Fibroblast of skin of back (primary cell): ENCODE results near the gene CADPS2.

Experiments
- DNase-seq: peaks from one replicate; pipeline ENCODE4 v3.0.0-alpha.2; 2013

The CADPS2 gene

GRCh38 chr7:122344303-122344620 is 542.0 kb downstream of the CADPS2 start:
- DNase-seq: no peak

- no peak for DNase-seq
Measured at GRCh38 chr7:122343601-122344302, 542.5 kb downstream of the CADPS2 start.

DNA sequence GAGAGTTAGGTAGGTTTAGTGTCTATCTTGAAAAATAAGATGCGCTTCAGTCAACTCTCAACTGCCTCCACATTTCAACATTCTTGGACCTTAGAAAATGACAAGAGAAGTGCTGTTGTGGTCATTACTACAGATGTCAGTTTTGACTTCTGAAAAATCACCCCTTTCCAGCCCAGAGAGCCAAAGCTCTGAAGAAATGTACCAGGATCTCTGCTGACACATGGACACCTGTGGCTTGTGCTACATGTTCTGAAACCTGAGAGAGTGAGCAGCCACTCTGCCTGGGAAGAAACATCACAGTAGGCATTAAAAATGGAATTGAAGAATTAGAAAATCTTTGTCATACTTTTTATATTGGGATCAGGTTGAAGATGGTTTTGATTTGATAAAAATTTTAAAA is 545.8 kb downstream of the CADPS2 start:
- no peak for DNase-seq

DNA sequence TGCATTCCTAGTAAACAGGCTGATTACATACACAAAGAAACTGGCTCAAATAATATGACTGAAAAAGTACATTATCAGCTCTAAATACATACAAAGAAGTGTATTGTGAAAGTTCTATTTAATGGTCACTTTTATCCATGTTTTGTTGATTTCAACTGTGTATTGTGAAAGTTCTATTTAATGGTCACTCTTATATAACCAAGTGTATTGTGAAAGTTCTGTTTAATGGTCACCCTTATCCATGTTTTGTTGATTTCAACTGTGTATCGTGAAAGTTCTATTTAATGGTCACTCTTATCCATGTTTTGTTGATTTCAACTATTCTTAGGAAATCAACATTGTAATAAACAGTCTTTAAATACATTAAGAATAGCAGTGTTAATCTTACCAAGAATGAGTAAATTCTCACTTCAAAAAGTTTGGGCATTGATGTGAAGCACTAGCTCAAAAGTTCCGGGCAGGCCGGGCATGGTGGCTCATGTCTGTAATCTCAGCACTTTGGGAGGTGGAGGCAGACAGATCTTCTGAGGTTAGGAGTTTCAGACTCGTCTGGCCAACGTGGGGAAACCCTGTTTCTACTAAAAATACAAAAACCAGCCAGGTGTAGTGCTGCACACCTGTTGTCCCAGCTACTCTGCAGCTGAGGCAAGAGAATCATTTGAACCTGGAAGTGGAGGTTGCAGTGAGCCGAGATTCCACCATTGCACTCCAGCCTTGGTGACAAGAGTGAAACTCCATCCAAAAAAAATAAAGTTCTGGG is 546.9 kb downstream of the CADPS2 start:
- DNase-seq: no peak

GRCh38 chr7:122337011-122337410 is 549.2 kb downstream of the CADPS2 start:
- DNase-seq: no peak

DNA sequence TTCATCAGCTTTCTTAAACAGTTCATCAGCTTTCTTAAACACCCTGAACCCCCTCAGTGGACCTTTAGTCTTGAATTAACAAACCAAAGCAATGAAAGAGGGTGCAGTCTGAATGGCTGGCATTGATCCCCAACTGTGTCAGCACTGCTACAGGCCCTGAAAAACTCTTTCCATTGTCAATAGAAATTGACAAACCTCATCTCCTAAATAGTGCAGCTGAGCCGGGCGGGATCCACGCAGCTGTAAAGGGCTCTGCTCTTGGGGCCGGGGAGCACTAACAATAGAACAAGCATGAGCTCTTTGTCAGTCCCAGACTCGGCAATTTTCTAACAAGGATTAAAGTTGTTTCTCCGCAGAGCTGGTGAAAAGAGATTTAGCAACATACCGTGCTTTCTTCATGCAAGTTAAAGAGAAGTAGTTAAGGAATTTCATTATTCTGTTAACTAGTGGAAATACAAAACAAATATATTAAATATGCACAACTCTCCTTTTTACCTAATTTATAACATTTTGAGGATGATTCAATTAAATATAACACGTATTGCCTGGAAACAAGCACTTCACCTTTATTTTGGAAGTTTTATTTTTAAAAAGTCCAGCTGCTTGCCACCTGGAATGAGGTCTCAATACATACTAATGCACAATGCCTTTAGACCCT is 557.0 kb downstream of the CADPS2 start:
- no peak for DNase-seq

GRCh38 chr7:122327969-122328368 is 558.3 kb downstream of the CADPS2 start:
- no peak for DNase-seq

GRCh38 chr7:122316467-122317388 is 569.5 kb downstream of the CADPS2 start:
- DNase-seq: no peak

DNA sequence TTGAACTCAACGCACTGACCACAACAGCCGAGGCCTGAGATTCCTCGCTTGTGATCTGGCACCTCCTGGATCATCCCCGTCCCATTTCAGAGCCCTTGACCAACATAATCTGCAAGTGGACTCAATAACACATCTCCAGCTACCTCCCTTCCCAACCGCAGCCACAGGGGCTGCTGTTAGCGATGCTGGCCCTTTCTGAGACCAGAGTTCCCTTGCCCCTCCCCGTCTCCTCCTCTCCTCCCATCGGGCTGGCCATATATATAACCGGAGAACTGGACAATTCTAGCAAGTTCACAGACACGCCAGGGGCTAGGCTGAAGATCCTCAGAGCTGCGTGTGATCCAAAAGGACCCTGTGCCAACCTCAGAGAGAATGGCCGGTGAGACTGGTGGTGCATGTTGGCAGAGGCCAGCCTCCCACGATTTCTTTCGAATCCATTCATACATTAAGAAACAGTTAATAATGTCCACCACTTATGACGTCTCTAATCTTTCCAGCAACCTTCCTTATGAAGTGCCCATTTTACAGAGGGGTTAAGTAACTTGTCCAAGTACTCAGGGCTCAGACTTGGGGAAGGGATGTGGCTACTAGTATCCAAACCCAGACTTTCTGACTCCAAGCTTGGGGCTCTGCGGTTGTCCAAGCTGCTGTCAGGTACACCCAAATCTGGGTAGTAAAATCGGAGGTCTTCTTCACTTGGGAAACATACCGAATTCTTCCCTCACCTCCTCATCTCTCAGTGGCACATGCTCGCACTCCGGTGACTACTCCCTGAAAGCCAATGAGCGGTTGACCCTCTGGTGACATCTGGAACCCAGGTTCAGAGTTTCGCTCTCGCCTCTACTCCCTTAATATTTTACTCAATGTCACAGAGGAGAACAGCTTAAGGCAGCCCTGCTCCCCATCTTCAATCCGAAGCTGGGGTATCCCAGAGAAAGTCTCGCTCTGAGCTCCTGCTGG is 570.5 kb downstream of the CADPS2 start:
- DNase-seq: no peak

- no peak for DNase-seq
Measured at GRCh38 chr7:122314284-122314683, 572.0 kb downstream of the CADPS2 start.

DNA sequence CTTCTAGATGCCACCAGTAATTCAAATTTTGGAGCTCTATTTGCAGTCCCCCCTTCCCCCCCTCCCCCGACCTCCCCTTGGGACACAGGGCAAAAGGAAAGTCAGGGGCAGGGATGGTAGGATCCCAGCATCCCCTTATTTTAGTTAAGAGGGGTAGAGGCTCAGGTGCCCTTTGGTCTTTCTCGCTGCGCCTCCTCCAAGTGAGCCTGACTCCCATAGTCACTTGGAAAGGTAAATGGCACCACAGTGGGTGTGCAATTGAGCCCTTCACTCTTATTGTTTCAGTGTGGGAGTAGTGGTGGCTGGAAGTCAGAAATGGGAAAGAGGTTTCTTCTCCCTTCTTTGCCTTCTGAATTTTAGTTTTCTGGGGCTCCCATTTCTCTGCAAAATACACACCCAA is 573.5 kb downstream of the CADPS2 start:
- DNase-seq: no peak

DNA sequence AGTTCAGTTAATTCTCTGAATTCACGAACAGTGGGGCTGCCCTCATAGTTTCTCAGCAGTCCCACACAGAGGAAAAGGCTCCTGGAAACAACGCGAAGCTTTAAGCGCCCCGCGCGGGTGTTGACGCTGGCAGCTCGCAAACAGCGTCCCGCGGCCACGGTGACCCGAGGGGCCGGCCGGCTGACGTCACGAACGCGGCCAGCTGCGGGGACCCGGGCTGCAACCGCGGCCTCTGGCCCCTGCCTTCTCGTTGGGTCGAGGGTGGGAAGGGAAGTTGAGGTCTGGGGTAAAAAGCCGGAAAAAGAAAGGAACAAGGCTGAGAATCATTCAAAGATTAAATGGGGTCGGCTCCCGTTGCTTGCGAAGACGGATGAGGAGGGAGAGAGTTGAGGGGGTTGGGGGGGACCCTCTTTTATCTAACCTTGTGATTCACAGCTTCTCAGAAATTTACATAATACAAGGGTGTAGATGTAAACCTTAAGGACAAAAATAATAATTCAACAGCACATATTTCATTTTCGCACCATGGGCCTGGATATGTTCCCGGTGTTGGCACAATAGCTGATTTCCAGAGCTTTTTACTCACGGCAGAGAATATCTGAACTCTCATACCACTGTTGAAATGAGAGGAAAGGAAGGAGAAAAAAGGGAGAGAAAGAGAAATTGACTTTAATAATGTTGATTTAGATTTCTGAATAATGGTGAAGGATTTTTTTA is 574.4 kb downstream of the CADPS2 start:
- DNase-seq: no peak

- DNase-seq: no peak
Measured at GRCh38 chr7:122311050-122311700, 575.1 kb downstream of the CADPS2 start.

- DNase-seq: peak; percentile 12
Measured at GRCh38 chr7:122310119-122311021, 575.9 kb downstream of the CADPS2 start.

GRCh38 chr7:122309421-122309820 is 576.8 kb downstream of the CADPS2 start:
- no peak for DNase-seq

GRCh38 chr7:122307228-122307621 is 579.0 kb downstream of the CADPS2 start:
- DNase-seq: no peak

- DNase-seq: no peak
Measured at GRCh38 chr7:122306320-122307227, 579.7 kb downstream of the CADPS2 start.
